ENCODE data around the gene TRPV3. TPM values are rescaled to one million over a fixed set of nuclear protein-coding genes. Genes with fewer than 3 reads are reported as not detected.

Gene TRPV3
- polyA plus RNA-seq, 4 donors: 0.61 to 1.1 (median 1.0) TPM

DNA sequence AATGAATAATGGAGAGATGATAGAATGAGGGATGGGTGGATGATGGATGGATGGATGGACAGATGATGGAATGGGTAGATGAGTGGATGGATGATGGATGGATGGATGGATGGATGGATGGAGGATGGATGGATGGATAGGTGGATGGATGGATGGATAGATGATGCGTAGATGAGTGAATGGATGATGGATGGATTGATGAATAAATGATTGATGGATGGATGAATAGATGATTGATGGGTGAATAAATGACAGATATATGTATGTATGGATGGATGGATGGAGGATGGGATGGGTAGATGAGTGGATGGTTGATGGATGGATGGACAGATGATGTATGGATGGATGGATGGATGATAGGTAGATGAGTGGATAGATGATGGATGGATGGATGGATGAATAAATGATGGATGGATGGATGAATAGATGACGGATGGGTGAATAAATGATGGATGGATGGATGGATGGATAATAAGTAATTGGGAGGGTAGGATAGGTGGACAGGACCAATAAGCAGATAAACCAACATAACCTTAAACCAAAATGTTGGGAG is 7.9 kb downstream of the TRPV3 start:
- DNase-seq (ENCODE audit: low read depth in 4 of 4, low spot score in 3 of 4): no peak

- DNase-seq (ENCODE audit: low read depth in 4 of 4, low spot score in 3 of 4): no peak
Measured at GRCh38 chr17:3547628-3548027, 10.0 kb downstream of the TRPV3 start.

DNA sequence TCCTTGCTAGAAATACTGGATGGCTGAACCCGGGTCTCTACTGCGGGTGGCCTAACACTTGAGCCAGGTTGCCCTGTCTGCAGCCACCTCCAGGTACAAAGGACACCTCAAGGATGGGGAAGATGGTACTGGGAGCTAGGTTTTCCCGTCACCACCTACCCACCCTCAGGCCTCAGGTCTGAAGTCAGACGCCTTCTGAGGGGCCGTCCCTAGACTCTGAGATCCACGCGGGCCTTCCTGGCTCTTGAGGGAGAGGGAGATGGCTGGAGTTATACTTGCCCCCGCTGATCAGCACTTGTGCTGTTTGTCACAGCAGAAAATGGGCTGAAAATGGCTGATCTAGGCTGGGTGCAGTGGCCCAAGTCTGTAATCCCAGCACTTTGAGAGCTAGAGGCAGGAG is 10.6 kb downstream of the TRPV3 start:
- no peak for DNase-seq (ENCODE audit: low read depth in 4 of 4, low spot score in 3 of 4)

DNA sequence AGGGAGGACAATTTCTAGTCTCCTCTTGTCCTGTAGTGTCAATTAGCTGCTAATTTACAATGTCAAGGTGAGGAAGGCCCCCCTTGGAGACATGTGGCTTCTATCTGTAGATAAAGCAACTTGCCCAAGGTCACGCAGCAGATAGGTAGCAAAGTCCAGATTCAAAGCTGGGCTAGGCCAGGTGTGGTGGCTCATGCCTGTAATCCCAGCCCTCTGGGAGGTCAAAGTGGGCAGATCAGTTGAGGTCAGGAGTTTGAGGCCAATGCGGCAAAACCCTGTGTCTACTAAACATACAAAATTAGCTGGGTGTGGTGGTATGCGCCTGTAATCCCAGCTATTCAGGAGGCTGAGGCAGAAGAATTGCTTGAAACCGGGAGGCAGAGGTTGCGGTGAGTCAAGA is 11.1 kb downstream of the TRPV3 start:
- no peak for DNase-seq (ENCODE audit: low read depth in 4 of 4, low spot score in 3 of 4)

DNA sequence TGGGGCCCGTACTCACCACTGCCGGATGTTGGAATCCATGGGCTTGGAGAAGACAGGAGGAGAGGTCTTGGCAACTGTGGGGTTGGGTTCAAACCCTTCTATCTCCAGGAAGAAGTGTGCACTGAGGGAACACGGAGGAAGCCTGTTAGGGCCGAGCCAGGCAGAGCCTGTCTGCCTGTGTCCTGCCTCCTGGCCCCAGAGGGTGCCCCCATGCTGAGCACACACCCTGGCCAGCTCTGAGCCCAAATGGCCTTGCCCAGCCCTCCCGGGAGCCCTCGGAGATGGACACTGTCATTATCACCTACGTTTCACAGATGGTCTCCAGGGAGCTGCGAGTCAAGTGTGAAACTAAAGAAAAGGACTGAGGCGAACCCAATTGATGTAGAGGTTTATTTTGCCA is 12.5 kb downstream of the TRPV3 start:
- DNase-seq (ENCODE audit: low read depth in 4 of 4, low spot score in 3 of 4): no peak

GRCh38 chr17:3544365-3544764 is 13.2 kb downstream of the TRPV3 start:
- DNase-seq (ENCODE audit: low read depth in 4 of 4, low spot score in 3 of 4): no peak

GRCh38 chr17:3543453-3543852 is 14.2 kb downstream of the TRPV3 start:
- DNase-seq (ENCODE audit: low read depth in 4 of 4, low spot score in 3 of 4): no peak

- DNase-seq (ENCODE audit: low read depth in 4 of 4, low spot score in 3 of 4): no peak
Measured at GRCh38 chr17:3542410-3543088, 15.1 kb downstream of the TRPV3 start.

GRCh38 chr17:3539881-3540540 is 17.6 kb downstream of the TRPV3 start:
- no peak for DNase-seq (ENCODE audit: low read depth in 4 of 4, low spot score in 3 of 4)

DNA sequence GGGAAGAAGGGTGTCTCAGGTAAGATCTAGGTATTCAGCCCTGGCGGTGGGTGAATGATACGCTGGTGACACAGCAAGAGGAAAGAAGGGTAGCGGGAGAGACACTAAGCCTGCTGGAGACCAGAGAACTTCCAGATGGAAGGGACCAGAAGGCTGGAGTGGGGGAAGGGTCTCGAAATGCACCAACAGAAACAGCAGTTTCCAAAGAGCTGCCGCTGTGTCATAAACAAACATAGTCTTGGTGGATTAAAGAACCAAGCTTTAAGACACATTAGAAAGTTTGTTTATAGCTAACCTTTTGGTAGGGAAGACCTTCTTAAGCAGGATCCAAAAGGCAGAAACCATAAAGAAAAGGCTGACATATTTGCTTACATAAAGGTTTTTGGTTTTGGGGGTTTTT is 20.9 kb downstream of the TRPV3 start:
- no peak for DNase-seq (ENCODE audit: low read depth in 4 of 4, low spot score in 3 of 4)

DNA sequence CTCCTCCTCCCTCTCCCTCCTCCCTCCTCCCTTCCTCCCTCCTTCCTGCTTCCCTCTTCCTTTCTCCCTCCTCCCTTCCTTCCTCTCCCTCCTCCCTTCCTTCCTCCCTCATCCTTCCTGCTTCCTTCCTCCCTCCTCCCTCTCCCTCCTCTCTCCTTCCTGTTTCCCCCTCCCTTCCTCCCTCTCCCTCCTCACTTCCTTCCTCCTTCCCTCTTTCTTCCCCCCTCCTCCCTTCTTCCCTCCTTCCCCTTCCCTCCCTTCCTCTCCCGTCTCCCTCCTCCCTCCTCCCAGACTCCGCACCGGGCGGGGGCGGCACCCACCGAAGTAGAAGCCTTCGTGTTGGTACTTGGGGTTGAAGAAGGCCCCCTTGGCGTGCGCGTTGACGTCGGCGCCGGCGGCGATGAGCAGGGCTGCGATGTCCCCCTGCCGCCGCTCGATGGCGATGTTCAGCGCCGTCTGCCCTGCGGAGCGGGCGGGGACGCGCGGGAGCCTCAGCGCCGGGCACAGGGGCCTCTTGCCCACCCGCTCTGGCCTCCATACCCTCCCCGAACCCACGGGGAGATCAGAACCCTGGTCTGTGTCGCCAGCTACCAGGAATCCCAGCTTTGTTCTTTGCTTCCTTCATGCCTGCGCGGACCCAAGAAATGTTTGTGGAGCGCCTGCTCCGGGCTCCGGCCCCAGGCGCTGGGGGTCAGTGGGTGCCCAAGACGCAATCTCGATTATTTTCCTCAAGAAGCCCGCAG is 22.2 kb downstream of the TRPV3 start:
- peak; percentile 41 to 48 (median 46) for DNase-seq (ENCODE audit: low read depth in 4 of 4, low spot score in 3 of 4)

GRCh38 chr17:3534881-3535252 is 22.7 kb downstream of the TRPV3 start:
- no peak for DNase-seq (ENCODE audit: low read depth in 4 of 4, low spot score in 3 of 4)

- no peak for DNase-seq (ENCODE audit: low read depth in 4 of 4, low spot score in 3 of 4)
Measured at GRCh38 chr17:3533752-3534151, 23.9 kb downstream of the TRPV3 start.

DNA sequence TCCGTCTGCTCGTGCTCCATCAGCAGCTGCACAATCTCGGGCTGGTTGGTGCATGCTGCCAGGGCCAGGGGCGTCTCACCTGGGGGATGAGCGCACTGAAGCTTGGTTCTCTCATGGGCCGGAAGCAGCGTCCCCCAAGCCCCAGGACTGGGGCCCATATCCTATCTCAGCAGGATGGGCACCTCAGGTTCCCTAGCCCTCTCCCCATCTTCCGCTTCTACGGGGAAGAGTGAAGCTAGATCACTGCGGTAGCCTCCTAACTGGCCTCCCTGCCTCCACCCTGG is 24.8 kb downstream of the TRPV3 start:
- DNase-seq (ENCODE audit: low read depth in 4 of 4, low spot score in 3 of 4): no peak

- DNase-seq (ENCODE audit: low read depth in 4 of 4, low spot score in 3 of 4): no peak
Measured at GRCh38 chr17:3532106-3532858, 25.3 kb downstream of the TRPV3 start.

DNA sequence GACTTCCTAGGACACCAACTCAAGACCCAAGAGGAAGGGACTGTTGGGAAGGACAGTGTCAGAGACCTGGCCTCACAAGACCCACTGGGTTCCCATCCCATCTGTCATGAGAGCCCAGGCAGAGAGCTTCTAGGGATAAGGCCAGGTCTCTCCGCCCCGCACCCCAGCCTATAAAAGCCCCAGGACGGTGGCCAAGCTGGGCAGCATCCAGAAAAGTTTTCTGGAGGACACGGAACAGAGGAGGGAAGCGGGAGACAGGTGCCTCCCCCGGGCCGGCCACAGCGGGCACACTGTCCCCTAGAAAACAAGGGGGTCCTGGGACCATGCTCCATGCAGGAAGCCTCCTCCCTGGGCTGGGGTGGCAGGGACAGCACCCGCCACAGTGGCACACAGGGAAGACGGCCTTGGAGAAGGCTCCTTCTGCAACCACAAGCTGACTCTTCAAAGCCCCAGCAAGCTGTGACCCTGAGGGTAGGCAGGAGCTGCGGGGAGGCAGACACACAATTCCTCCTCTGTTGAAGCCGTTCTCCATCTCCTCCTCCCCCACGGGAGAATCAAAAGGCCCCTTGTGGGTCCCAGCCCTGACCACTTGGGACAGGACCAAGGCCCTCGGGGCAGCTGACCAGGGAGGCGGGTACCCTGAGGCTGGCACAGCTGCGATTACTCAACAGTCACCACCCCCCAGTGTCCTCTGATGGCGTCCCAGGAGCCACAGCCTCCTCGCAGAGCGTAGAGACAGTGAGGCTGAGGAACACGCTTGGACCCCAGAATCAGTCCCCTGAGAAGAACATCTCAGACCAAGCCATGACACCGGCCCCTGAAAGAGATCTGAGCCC is 26.1 kb downstream of the TRPV3 start:
- DNase-seq (ENCODE audit: low read depth in 4 of 4, low spot score in 3 of 4): no peak

GRCh38 chr17:3529817-3530741 is 27.5 kb downstream of the TRPV3 start:
- no peak for DNase-seq (ENCODE audit: low read depth in 4 of 4, low spot score in 3 of 4)

GRCh38 chr17:3528880-3529511 is 28.6 kb downstream of the TRPV3 start:
- DNase-seq (ENCODE audit: low read depth in 4 of 4, low spot score in 3 of 4): no peak

- DNase-seq (ENCODE audit: low read depth in 4 of 4, low spot score in 3 of 4): no peak
Measured at GRCh38 chr17:3528403-3528851, 29.2 kb downstream of the TRPV3 start.
